ENCODE data around the gene PDE8B. TPM values are rescaled to one million over a fixed set of nuclear protein-coding genes. Genes with fewer than 3 reads are reported as not detected.

Gene PDE8B
- polyA plus RNA-seq, 1 experiment = 0.02 TPM

DNA sequence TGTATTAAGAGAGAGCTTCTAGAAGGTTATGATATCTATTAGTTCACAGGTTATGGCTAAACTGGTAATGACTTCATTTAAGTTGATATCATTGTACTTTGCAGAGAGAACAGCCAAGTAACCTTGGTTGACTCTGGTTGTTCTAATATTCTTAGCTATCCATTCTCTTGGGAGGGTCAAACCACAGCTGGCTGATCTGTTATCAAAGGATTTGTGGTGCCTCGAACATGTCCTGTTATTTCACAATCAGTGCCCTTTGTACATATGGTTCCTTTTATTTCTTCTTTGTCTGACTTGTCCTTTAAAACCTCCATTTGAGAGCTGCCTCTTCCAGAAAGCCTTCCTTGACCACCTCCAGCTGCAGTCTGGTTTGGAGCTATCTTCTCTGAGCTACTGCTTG is 61.7 kb downstream of the PDE8B start:
- ChIA-PET POLR2A (no interaction called here), CTCF (interaction anchor here (1.7 kb wide), 1 partner anchor 10 kb away, joined by 4 read pairs; no protein-coding TSS in a partner anchor)
- Histone ChIP-seq H3K27me3 (ENCODE audit: control insufficient read depth, insufficient read depth, low read length) (peaks cover 5% of the 10 kb centered on the region), H3K9me3 (ENCODE audit: control insufficient read depth, insufficient read depth, low read length) (no peaks in the 10 kb centered on the region), H3K4me3 (ENCODE audit: low read depth, low read length) (no peak overlapping the region), H3K27ac (ENCODE audit: low read depth, low read length) (no peak overlapping the region)
- TF ChIP-seq, protein P1, sequence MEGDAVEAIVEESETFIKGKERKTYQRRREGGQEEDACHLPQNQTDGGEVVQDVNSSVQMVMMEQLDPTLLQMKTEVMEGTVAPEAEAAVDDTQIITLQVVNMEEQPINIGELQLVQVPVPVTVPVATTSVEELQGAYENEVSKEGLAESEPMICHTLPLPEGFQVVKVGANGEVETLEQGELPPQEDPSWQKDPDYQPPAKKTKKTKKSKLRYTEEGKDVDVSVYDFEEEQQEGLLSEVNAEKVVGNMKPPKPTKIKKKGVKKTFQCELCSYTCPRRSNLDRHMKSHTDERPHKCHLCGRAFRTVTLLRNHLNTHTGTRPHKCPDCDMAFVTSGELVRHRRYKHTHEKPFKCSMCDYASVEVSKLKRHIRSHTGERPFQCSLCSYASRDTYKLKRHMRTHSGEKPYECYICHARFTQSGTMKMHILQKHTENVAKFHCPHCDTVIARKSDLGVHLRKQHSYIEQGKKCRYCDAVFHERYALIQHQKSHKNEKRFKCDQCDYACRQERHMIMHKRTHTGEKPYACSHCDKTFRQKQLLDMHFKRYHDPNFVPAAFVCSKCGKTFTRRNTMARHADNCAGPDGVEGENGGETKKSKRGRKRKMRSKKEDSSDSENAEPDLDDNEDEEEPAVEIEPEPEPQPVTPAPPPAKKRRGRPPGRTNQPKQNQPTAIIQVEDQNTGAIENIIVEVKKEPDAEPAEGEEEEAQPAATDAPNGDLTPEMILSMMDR (IDR thresholded peaks at IDR 0.05; ENCODE audit: low read depth, low read length) = no peak
- DNase-seq (ENCODE audit: low read depth, low spot score) = no peak

DNA sequence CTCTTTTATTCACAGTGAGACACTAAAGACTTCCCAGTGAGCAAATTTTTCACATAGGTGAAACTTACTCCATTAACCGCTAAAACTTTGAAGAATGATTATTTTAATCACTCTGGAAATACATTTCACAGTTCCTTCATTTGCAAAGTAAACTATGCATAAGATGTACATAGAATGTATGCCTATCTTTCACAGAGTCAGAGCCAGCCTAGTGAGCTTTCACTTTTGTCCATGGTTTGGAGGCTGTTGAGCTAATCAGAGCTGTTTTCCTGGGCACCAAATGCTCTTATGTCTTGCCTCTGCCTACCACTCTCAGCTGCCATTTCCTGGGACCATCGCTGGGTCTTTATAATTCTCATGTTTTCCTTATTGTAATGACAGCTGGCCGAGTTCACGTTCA is 67.3 kb downstream of the PDE8B start:
- Histone ChIP-seq H3K27me3 (ENCODE audit: control insufficient read depth, insufficient read depth, low read length) (no peaks in the 10 kb centered on the region), H3K9me3 (ENCODE audit: control insufficient read depth, insufficient read depth, low read length) (no peaks in the 10 kb centered on the region), H3K27ac (ENCODE audit: low read depth, low read length) (no peak overlapping the region), H3K4me3 (ENCODE audit: low read depth, low read length) (no peak overlapping the region)
- TF ChIP-seq, protein P1 (IDR thresholded peaks at IDR 0.05; ENCODE audit: low read depth, low read length) = no peak
- CTCF ChIA-PET = interaction anchor here (1.0 kb wide), 1 partner anchor 134 kb away, joined by 5 read pairs; no protein-coding TSS in a partner anchor
- POLR2A ChIA-PET = no interaction called here
- DNase-seq (ENCODE audit: low read depth, low spot score) = no peak

DNA sequence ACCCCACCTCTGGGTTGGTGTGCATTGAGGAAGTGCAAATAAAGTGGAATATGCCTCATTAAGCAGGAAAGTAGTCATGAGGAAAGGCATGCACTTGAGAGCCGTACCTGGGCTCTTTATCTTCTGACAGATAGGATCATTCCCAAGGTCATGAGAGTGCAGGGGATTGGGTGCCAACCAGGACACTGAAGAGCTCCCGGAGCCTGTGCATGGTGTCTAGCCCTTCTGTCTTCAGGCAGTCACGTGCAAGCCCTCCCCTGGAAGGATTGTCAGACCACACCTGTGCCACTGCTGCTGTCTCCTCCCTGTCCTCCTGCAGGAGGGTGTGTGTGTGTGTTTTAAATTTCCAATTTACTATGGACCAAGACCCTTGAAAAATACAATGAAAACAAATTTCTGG is 69.6 kb downstream of the PDE8B start:
- CTCF ChIA-PET = no interaction called here
- POLR2A ChIA-PET = no interaction called here
- H3K9me3 ChIP-seq (ENCODE audit: control insufficient read depth, insufficient read depth, low read length) = no peaks in the 10 kb centered on the region
- no peaks in the 10 kb centered on the region for H3K27me3 ChIP-seq (ENCODE audit: control insufficient read depth, insufficient read depth, low read length)
- DNase-seq (ENCODE audit: low read depth, low spot score) = no peak
- TF ChIP-seq, protein P1 (IDR thresholded peaks at IDR 0.05; ENCODE audit: low read depth, low read length) = no peak
- no peak overlapping the region for H3K27ac ChIP-seq (ENCODE audit: low read depth, low read length)
- no peak overlapping the region for H3K4me3 ChIP-seq (ENCODE audit: low read depth, low read length)

DNA sequence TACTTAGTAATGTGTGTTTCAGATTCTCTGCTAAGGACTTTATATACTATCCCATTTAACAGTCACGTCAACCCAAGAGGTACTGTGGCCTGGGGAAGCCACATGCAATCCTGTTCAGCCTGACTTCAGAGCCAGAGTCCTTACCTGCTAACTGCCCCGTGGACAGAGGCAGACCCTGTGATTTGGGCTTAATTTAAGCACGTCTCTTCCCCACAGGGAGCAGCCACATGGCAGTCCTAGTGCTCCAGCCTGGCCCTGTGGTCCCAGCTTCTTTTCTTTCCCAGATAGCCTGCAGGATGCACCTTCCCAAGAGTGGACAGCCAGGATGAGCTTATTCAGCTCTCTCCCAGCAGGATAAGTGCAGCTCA is 71.5 kb downstream of the PDE8B start:
- no peak for DNase-seq (ENCODE audit: low read depth, low spot score)
- no peak overlapping the region for H3K4me3 ChIP-seq (ENCODE audit: low read depth, low read length)
- ChIA-PET POLR2A (no interaction called here), CTCF (interaction anchor here (0.5 to 2.6 kb wide), 8 partner anchors 9 to 211 kb away, joined by 3 to 11 read pairs (median 3); partner anchors contain the start of genes PDE8B and WDR41)
- TF ChIP-seq, protein P1 (IDR thresholded peaks at IDR 0.05; ENCODE audit: low read depth, low read length) = no peak
- H3K27me3 ChIP-seq (ENCODE audit: control insufficient read depth, insufficient read depth, low read length) = no peaks in the 10 kb centered on the region
- peak overlapping the region; percentile 77 for H3K27ac ChIP-seq (ENCODE audit: low read depth, low read length)
- no peaks in the 10 kb centered on the region for H3K9me3 ChIP-seq (ENCODE audit: control insufficient read depth, insufficient read depth, low read length)

DNA sequence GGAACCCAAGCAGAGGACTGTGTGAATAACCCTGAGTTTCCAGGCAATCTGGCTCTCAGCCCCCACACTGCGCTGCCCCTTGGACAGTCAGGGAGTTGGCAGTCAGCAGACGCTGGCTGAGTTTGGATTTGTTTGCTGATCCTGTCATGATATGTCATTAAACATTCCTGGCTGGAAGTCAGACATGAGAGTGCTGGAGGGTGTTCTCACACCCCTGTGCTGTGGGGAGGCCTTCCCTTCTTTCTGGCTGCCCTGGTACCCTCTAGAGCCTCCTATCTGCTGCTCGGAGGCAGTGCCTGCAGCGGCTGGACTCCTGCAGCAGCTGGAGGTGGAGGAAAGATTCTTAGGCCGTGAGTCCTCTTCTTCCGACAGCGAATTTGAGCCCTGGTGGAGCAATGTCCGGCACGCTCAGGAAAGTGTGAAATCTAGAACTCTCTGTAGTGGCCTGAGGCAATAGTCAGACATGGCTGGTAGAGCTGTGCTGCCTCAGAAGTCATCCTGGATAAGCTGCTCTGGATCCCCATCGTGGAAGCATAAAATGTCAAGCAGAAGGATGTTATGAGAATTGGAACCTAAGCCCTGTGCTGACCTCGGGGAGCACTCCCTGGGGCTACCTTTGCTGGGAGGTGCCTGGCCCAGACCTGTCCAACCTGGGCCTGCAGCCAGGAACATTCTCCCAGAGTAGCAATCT is 72.0 kb downstream of the PDE8B start:
- H3K27ac ChIP-seq (ENCODE audit: low read depth, low read length) = peak overlapping the region; percentile 77
- no peak overlapping the region for H3K4me3 ChIP-seq (ENCODE audit: low read depth, low read length)
- POLR2A ChIA-PET = interaction anchor here (0.7 kb wide), 1 partner anchor 9 kb away, joined by 4 read pairs; no protein-coding TSS in a partner anchor
- TF ChIP-seq, protein P1 (IDR thresholded peaks at IDR 0.05; ENCODE audit: low read depth, low read length) = peak; percentile 75
- no peaks in the 10 kb centered on the region for H3K27me3 ChIP-seq (ENCODE audit: control insufficient read depth, insufficient read depth, low read length)
- DNase-seq (ENCODE audit: low read depth, low spot score) = peak; percentile 69
- CTCF ChIA-PET = interaction anchor here (0.5 to 2.6 kb wide), 11 partner anchors 10 to 210 kb away, joined by 3 to 11 read pairs (median 3); partner anchors contain the start of genes PDE8B and WDR41
- no peaks in the 10 kb centered on the region for H3K9me3 ChIP-seq (ENCODE audit: control insufficient read depth, insufficient read depth, low read length)
